ENCODE results near the gene CCDC57. TPM values are rescaled to one million over a fixed set of nuclear protein-coding genes. Genes with fewer than 3 reads are reported as not detected.

CCDC57 gene
- total RNA-seq, 1 donor from 2014 or later: 40.7 TPM

DNA sequence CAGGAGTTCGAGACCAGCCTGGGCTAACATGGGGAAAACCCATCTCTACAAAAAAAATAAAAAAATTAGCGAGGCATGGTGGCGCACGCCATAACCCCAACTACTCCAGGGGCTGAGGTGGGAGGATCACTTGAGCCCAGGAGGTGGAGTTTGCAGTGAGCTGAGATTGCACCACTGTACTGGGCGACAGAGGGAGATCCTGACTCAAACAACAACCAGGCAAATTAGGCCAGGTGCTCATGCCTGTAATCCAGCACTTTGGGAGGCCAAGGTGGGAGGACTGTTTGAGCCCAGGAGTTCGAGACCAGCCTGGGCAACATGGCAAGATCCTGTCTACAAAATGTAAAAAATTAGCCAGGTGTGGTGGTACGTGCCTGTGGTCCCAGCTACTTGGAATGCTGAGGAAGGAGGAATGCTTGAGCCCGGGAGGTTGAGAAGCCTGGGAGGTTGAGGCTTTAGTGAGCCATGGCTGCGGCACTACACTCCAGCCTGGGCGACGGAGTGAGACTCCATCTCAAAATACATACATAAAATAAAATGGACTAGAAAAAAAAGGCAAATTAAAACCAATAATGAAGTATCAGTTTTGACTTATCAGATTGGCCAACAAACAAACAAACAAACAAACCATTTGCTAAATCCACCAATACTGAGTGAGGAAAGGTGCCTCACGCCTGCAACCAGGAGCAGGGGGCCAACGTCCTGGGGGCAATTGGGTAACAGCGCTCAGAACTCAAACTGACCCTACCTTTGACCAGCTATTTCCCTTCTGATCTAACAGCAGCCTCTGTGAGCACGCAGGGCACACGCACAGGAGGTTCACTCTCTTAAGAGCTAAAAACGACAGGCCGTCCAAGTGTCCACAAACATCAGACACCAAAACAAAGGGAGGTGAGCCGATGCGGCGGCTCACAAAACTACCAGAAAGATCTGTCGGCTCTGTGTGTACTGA, 95.2 kb downstream of the CCDC57 start:
- DNase-seq: no peak
- no peak overlapping the region for H3K4me3 Mint-ChIP-seq (ENCODE audit: unreplicated experiment)
- peaks cover 2% of the 10 kb centered on the region for H3K9me3 Mint-ChIP-seq (ENCODE audit: unreplicated experiment)
- TF ChIP-seq, protein P1, sequence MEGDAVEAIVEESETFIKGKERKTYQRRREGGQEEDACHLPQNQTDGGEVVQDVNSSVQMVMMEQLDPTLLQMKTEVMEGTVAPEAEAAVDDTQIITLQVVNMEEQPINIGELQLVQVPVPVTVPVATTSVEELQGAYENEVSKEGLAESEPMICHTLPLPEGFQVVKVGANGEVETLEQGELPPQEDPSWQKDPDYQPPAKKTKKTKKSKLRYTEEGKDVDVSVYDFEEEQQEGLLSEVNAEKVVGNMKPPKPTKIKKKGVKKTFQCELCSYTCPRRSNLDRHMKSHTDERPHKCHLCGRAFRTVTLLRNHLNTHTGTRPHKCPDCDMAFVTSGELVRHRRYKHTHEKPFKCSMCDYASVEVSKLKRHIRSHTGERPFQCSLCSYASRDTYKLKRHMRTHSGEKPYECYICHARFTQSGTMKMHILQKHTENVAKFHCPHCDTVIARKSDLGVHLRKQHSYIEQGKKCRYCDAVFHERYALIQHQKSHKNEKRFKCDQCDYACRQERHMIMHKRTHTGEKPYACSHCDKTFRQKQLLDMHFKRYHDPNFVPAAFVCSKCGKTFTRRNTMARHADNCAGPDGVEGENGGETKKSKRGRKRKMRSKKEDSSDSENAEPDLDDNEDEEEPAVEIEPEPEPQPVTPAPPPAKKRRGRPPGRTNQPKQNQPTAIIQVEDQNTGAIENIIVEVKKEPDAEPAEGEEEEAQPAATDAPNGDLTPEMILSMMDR (IDR thresholded peaks at IDR 0.05; ENCODE audit: partially characterized antibody, unreplicated experiment): no peak
- no peaks in the 10 kb centered on the region for H3K36me3 Mint-ChIP-seq (ENCODE audit: unreplicated experiment)
- peaks cover 8% of the 10 kb centered on the region for H3K27me3 Mint-ChIP-seq (ENCODE audit: unreplicated experiment)
- peaks cover 7% of the 10 kb centered on the region for H3K4me1 Mint-ChIP-seq (ENCODE audit: low read depth, unreplicated experiment)
- H3K27ac Mint-ChIP-seq (ENCODE audit: unreplicated experiment): peak overlapping the region; percentile 43

DNA sequence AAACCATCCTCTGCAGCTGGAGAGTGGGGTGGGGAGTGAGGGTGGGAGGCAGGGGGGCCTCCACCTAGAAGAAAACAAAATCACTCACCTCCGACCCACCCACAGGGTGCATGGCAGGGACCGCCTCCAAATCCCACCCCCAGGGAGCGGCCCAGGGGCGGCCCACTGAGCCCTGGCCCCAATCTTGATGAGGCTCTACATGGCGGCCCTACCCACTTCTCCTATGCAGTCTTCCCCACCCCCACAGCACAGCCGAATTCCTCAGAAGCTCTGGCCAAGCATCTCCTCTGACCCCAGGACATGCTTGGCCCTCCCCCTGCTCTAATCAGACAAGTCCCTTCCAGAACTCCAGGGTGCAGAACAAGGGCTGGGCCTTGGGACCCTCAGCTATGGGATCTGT, 96.4 kb downstream of the CCDC57 start:
- no peak overlapping the region for H3K4me3 Mint-ChIP-seq (ENCODE audit: unreplicated experiment)
- no peaks in the 10 kb centered on the region for H3K36me3 Mint-ChIP-seq (ENCODE audit: unreplicated experiment)
- peaks cover 7% of the 10 kb centered on the region for H3K4me1 Mint-ChIP-seq (ENCODE audit: low read depth, unreplicated experiment)
- peaks cover 8% of the 10 kb centered on the region for H3K27me3 Mint-ChIP-seq (ENCODE audit: unreplicated experiment)
- DNase-seq: no peak
- H3K27ac Mint-ChIP-seq (ENCODE audit: unreplicated experiment): no peak overlapping the region
- H3K9me3 Mint-ChIP-seq (ENCODE audit: unreplicated experiment): peaks cover 4% of the 10 kb centered on the region
- TF ChIP-seq, protein P1 (IDR thresholded peaks at IDR 0.05; ENCODE audit: partially characterized antibody, unreplicated experiment): no peak

DNA sequence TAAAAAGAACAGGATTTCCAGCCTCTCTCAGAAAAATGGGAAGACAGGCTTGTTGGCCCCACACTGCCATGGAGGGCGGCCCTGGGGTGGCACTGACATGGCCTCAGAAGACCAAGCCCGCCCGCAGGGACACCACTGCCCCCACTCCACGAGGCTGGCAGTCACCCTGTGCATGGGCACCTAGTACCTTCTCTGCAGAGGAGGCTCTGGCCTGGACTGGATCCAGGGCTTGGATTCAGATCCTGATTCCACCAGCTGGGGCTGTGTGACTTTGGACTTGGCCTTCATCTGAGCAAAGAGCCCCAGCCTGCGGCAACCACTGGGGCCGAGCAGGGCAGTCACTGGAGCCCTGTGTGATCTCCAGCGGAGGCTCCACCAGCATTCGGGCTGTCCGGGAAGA, 97.8 kb downstream of the CCDC57 start:
- Mint-ChIP-seq H3K9me3 (ENCODE audit: unreplicated experiment) (peaks cover 4% of the 10 kb centered on the region), H3K27ac (ENCODE audit: unreplicated experiment) (no peak overlapping the region), H3K4me3 (ENCODE audit: unreplicated experiment) (no peak overlapping the region), H3K27me3 (ENCODE audit: unreplicated experiment) (peaks cover 8% of the 10 kb centered on the region), H3K36me3 (ENCODE audit: unreplicated experiment) (no peaks in the 10 kb centered on the region), H3K4me1 (ENCODE audit: low read depth, unreplicated experiment) (peaks cover 7% of the 10 kb centered on the region)
- TF ChIP-seq, protein P1 (IDR thresholded peaks at IDR 0.05; ENCODE audit: partially characterized antibody, unreplicated experiment): no peak
- no peak for DNase-seq

DNA sequence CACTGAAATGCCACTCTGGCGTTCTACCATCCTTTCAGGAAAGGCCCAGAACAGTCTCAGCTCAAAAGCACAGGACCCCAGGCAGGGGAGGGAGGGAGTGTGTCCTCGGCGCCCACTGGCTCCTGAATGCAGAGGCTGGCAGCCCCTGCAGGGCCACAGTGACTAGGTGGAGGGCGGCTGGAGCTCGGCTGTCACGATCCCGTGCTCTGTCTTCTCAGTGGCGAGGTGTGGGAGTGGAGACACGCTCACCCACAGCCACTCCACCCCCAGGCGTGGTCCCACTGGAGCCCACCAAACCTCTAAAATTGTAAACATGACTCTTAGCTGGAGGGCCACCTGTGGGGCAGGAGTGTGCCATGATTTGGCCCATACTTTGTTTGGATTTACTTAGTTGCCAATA, 98.2 kb downstream of the CCDC57 start:
- Mint-ChIP-seq H3K4me1 (ENCODE audit: low read depth, unreplicated experiment) (peaks cover 7% of the 10 kb centered on the region), H3K27ac (ENCODE audit: unreplicated experiment) (no peak overlapping the region), H3K4me3 (ENCODE audit: unreplicated experiment) (no peak overlapping the region), H3K36me3 (ENCODE audit: unreplicated experiment) (no peaks in the 10 kb centered on the region), H3K9me3 (ENCODE audit: unreplicated experiment) (peaks cover 4% of the 10 kb centered on the region), H3K27me3 (ENCODE audit: unreplicated experiment) (peaks cover 8% of the 10 kb centered on the region)
- DNase-seq: no peak
- TF ChIP-seq, protein P1 (IDR thresholded peaks at IDR 0.05; ENCODE audit: partially characterized antibody, unreplicated experiment): no peak

DNA sequence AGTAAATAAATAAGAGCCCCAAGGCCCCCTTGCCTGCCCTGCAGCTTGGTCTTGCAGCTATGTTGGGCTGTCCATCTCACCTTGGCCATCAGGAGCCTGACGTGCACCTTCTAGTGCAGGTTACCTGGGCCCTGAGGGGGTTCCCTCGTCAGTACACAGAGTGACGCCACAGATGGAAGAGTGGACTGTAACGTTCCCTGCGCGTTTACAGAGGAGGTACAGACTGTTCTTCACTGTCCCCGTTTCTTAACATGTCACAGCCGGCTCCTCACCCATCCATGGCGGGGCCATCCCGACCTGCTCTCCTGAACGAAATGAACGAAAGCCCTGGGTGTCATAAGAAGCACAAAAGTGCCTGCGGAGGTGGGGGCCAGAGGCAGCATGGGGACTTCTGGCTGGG, 98.7 kb downstream of the CCDC57 start:
- Mint-ChIP-seq H3K4me3 (ENCODE audit: unreplicated experiment) (no peak overlapping the region), H3K4me1 (ENCODE audit: low read depth, unreplicated experiment) (peaks cover 7% of the 10 kb centered on the region), H3K9me3 (ENCODE audit: unreplicated experiment) (peaks cover 4% of the 10 kb centered on the region), H3K27ac (ENCODE audit: unreplicated experiment) (no peak overlapping the region), H3K36me3 (ENCODE audit: unreplicated experiment) (no peaks in the 10 kb centered on the region), H3K27me3 (ENCODE audit: unreplicated experiment) (peaks cover 8% of the 10 kb centered on the region)
- DNase-seq: no peak
- TF ChIP-seq, protein P1 (IDR thresholded peaks at IDR 0.05; ENCODE audit: partially characterized antibody, unreplicated experiment): no peak
